ENCODE measurements around the gene LEUTX. TPM values are rescaled to one million over a fixed set of nuclear protein-coding genes. Genes with fewer than 3 reads are reported as not detected.

Gene LEUTX
- total and polyA plus RNA-seq, 4 donors = not detected

DNA sequence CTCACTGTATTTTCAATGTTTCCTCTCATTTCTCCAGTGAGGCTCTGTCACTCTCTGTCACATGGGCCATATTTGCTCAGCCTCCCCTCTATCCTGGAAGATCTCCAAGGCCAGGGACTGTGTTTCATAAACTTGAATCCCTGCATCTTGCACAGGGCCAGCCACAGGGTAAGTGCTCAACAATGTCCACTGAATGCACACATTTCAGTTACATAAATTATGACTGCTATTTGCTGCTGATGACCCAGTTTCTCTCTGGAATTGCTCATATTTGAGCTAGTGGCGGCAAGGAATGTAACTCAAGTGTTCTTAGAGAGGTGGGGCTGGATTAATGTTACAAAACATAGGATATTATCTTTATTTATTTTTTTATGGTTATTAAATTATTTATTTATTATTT lies 47.0 kb upstream of the LEUTX start:
- TF ChIP-seq RXRA (IDR thresholded peaks at IDR 0.05) (no peak), EGR1 (IDR thresholded peaks at IDR 0.05; ENCODE audit: low read depth in 2 of 2) (no peak), HNF4A (conservative IDR thresholded peaks at IDR 0.05) (no peak), YY1 (IDR thresholded peaks at IDR 0.05) (no peak), NR2F2 (IDR thresholded peaks at IDR 0.05) (no peak), JUND (IDR thresholded peaks at IDR 0.05) (no peak), RAD21 (IDR thresholded peaks at IDR 0.05) (no peak), FOXA2 (IDR thresholded peaks at IDR 0.05) (no peak), TAF1 (conservative IDR thresholded peaks at IDR 0.05) (no peak), HNF4G (IDR thresholded peaks at IDR 0.05) (no peak), SP1 (IDR thresholded peaks at IDR 0.05) (no peak), FOXA1 (IDR thresholded peaks at IDR 0.05) (no peak), GABPA (IDR thresholded peaks at IDR 0.05 in 1 of 2, conservative IDR thresholded peaks at IDR 0.05 in 1 of 2) (no peak)
- TF ChIP-seq, protein P1, sequence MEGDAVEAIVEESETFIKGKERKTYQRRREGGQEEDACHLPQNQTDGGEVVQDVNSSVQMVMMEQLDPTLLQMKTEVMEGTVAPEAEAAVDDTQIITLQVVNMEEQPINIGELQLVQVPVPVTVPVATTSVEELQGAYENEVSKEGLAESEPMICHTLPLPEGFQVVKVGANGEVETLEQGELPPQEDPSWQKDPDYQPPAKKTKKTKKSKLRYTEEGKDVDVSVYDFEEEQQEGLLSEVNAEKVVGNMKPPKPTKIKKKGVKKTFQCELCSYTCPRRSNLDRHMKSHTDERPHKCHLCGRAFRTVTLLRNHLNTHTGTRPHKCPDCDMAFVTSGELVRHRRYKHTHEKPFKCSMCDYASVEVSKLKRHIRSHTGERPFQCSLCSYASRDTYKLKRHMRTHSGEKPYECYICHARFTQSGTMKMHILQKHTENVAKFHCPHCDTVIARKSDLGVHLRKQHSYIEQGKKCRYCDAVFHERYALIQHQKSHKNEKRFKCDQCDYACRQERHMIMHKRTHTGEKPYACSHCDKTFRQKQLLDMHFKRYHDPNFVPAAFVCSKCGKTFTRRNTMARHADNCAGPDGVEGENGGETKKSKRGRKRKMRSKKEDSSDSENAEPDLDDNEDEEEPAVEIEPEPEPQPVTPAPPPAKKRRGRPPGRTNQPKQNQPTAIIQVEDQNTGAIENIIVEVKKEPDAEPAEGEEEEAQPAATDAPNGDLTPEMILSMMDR (IDR thresholded peaks at IDR 0.05; ENCODE audit: low read depth, low read length, missing input control) = no peak
- TF ChIP-seq, protein P2, sequence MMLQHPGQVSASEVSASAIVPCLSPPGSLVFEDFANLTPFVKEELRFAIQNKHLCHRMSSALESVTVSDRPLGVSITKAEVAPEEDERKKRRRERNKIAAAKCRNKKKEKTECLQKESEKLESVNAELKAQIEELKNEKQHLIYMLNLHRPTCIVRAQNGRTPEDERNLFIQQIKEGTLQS (IDR thresholded peaks at IDR 0.05) = no peak
- TF ChIP-seq, protein P3, sequence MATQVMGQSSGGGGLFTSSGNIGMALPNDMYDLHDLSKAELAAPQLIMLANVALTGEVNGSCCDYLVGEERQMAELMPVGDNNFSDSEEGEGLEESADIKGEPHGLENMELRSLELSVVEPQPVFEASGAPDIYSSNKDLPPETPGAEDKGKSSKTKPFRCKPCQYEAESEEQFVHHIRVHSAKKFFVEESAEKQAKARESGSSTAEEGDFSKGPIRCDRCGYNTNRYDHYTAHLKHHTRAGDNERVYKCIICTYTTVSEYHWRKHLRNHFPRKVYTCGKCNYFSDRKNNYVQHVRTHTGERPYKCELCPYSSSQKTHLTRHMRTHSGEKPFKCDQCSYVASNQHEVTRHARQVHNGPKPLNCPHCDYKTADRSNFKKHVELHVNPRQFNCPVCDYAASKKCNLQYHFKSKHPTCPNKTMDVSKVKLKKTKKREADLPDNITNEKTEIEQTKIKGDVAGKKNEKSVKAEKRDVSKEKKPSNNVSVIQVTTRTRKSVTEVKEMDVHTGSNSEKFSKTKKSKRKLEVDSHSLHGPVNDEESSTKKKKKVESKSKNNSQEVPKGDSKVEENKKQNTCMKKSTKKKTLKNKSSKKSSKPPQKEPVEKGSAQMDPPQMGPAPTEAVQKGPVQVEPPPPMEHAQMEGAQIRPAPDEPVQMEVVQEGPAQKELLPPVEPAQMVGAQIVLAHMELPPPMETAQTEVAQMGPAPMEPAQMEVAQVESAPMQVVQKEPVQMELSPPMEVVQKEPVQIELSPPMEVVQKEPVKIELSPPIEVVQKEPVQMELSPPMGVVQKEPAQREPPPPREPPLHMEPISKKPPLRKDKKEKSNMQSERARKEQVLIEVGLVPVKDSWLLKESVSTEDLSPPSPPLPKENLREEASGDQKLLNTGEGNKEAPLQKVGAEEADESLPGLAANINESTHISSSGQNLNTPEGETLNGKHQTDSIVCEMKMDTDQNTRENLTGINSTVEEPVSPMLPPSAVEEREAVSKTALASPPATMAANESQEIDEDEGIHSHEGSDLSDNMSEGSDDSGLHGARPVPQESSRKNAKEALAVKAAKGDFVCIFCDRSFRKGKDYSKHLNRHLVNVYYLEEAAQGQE (IDR thresholded peaks at IDR 0.05) = no peak
- TF ChIP-seq, protein P4, sequence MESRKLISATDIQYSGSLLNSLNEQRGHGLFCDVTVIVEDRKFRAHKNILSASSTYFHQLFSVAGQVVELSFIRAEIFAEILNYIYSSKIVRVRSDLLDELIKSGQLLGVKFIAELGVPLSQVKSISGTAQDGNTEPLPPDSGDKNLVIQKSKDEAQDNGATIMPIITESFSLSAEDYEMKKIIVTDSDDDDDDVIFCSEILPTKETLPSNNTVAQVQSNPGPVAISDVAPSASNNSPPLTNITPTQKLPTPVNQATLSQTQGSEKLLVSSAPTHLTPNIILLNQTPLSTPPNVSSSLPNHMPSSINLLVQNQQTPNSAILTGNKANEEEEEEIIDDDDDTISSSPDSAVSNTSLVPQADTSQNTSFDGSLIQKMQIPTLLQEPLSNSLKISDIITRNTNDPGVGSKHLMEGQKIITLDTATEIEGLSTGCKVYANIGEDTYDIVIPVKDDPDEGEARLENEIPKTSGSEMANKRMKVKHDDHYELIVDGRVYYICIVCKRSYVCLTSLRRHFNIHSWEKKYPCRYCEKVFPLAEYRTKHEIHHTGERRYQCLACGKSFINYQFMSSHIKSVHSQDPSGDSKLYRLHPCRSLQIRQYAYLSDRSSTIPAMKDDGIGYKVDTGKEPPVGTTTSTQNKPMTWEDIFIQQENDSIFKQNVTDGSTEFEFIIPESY (IDR thresholded peaks at IDR 0.05) = no peak
- TF ChIP-seq, protein P5, sequence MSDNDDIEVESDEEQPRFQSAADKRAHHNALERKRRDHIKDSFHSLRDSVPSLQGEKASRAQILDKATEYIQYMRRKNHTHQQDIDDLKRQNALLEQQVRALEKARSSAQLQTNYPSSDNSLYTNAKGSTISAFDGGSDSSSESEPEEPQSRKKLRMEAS (IDR thresholded peaks at IDR 0.05) = no peak
- H3K27me3 ChIP-seq (ENCODE audit: control insufficient read depth in 4 of 4, insufficient read depth in 4 of 4, low read length in 3 of 4) = no peaks in the 10 kb centered on the region
- H3K4me1 ChIP-seq (ENCODE audit: control insufficient read depth in 4 of 4, insufficient read depth in 4 of 4, low read length in 3 of 4) = no peaks in the 10 kb centered on the region
- no peaks in the 10 kb centered on the region for H3K9me3 ChIP-seq (ENCODE audit: control insufficient read depth in 4 of 4, low read length in 3 of 4)
- H3K36me3 ChIP-seq (ENCODE audit: control insufficient read depth in 4 of 4, insufficient read depth in 3 of 4, low read depth in 1 of 4, low read length in 3 of 4) = no peaks in the 10 kb centered on the region
- H3K4me3 ChIP-seq (ENCODE audit: low read depth in 1 of 3, low read length in 3 of 3) = no peak overlapping the region
- no peak for DNase-seq (ENCODE audit: low spot score)
- no peak overlapping the region for H3K27ac ChIP-seq (ENCODE audit: low read depth in 1 of 2, low read length in 2 of 2)
- WGBS = 95% methylated on average over 1 of the region's 1 CpG
- no peak overlapping the region for H3K9ac ChIP-seq (ENCODE audit: low read depth in 1 of 2, low read length in 2 of 2)

All from liver (tissue), 9 donors.